ENCODE results near the gene PWWP2B. TPM values are rescaled to one million over a fixed set of nuclear protein-coding genes. Genes with fewer than 3 reads are reported as not detected.

Gene PWWP2B
- total and polyA plus RNA-seq, 2 of the 13 experiments (the other 11 are each of a cell fraction or from before 2014, with no cell fraction given): 2.3 to 4.7 TPM

DNA sequence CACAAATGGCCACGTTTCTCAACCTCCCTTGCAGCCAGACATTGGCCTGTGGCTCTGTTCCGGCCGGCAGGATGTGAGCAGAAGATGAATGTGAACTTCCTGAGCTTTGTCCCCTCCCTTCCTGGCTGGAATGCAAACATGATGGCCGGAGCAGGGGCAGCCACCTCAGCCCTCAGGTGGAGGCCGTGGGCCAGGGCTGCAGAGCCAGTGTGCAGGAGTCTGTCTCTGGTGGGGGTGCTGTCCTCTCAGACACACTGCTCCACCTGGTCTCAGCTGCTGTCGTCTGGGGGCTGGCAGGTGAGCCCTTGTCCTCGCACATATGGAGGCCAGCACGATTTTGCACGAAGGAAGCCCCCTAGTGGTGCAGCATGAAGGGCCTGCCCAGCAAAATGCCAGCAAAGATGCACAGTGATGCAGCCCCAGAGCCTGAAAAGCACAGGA, 25.3 kb upstream of the PWWP2B start (continued):
- TF ChIP-seq, protein P1, sequence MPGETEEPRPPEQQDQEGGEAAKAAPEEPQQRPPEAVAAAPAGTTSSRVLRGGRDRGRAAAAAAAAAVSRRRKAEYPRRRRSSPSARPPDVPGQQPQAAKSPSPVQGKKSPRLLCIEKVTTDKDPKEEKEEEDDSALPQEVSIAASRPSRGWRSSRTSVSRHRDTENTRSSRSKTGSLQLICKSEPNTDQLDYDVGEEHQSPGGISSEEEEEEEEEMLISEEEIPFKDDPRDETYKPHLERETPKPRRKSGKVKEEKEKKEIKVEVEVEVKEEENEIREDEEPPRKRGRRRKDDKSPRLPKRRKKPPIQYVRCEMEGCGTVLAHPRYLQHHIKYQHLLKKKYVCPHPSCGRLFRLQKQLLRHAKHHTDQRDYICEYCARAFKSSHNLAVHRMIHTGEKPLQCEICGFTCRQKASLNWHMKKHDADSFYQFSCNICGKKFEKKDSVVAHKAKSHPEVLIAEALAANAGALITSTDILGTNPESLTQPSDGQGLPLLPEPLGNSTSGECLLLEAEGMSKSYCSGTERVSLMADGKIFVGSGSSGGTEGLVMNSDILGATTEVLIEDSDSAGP (CRISPR knock-in tag; IDR thresholded peaks at IDR 0.05; ENCODE audit: borderline replicate concordance): peak; percentile 58; the same call in 1 of the 2 replicates
- no peak for TF ChIP-seq SMYD3 (CRISPR knock-in tag; IDR thresholded peaks at IDR 0.05)
- TF ChIP-seq ZSCAN22 (CRISPR knock-in tag; IDR thresholded peaks at IDR 0.05): no peak
- TF ChIP-seq HMG20A (CRISPR knock-in tag; IDR thresholded peaks at IDR 0.05; ENCODE audit: borderline replicate concordance): no peak
- TF ChIP-seq GTF3A (CRISPR knock-in tag; conservative IDR thresholded peaks at IDR 0.05): no peak
- TF ChIP-seq ZMYM3 (CRISPR knock-in tag; IDR thresholded peaks at IDR 0.05): peak; percentile 97
- no peak for TF ChIP-seq SPEN (CRISPR knock-in tag; IDR thresholded peaks at IDR 0.05; ENCODE audit: low read depth)
- TF ChIP-seq SNAPC5 (CRISPR knock-in tag; IDR thresholded peaks at IDR 0.05; ENCODE audit: borderline replicate concordance): no peak
- peak; percentile 50 for TF ChIP-seq PTBP1 (IDR thresholded peaks at IDR 0.05; ENCODE audit: low read depth, low read length, poor library complexity, severe bottlenecking)
- no peak for TF ChIP-seq ZNF782 (CRISPR knock-in tag; IDR thresholded peaks at IDR 0.05; ENCODE audit: borderline replicate concordance)
- peak; percentile 24; the same call in 1 of the 2 replicates for TF ChIP-seq GABPB1 (CRISPR knock-in tag; IDR thresholded peaks at IDR 0.05)
- no peak for TF ChIP-seq KDM4B (CRISPR knock-in tag; IDR thresholded peaks at IDR 0.05)
- TF ChIP-seq HDAC2 (CRISPR knock-in tag; IDR thresholded peaks at IDR 0.05): peak; percentile 58; the same call in 1 of the 2 replicates
- no peak for TF ChIP-seq CSRNP2 (CRISPR knock-in tag; conservative IDR thresholded peaks at IDR 0.05; ENCODE audit: low read depth)
- TF ChIP-seq SRSF1 (optimal IDR thresholded peaks at IDR 0.05; ENCODE audit: low read depth, low read length): no peak
- TF ChIP-seq, protein P2, sequence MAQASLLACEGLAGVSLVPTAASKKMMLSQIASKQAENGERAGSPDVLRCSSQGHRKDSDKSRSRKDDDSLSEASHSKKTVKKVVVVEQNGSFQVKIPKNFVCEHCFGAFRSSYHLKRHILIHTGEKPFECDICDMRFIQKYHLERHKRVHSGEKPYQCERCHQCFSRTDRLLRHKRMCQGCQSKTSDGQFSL (CRISPR knock-in tag; IDR thresholded peaks at IDR 0.05): no peak
- TF ChIP-seq ZFYVE20 (CRISPR knock-in tag; IDR thresholded peaks at IDR 0.05; ENCODE audit: borderline replicate concordance, low read depth): no peak
- TF ChIP-seq, protein P3, sequence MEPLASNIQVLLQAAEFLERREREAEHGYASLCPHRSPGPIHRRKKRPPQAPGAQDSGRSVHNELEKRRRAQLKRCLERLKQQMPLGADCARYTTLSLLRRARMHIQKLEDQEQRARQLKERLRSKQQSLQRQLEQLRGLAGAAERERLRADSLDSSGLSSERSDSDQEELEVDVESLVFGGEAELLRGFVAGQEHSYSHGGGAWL (CRISPR knock-in tag; IDR thresholded peaks at IDR 0.05): 0 out of 2 replicates have a peak, but pooled peaks have one; percentile 40
- TF ChIP-seq ZBTB7B (CRISPR knock-in tag; IDR thresholded peaks at IDR 0.05): no peak
- TF ChIP-seq ZNF331 (CRISPR knock-in tag; IDR thresholded peaks at IDR 0.05): peak; percentile 30; the same call in 1 of the 2 replicates
- no peak for TF ChIP-seq ZNF124 (CRISPR knock-in tag; IDR thresholded peaks at IDR 0.05)
- no peak for TF ChIP-seq ZNF251 (CRISPR knock-in tag; IDR thresholded peaks at IDR 0.05)
- TF ChIP-seq MLLT10 (CRISPR knock-in tag; IDR thresholded peaks at IDR 0.05): no peak
- no peak for TF ChIP-seq EEA1 (CRISPR knock-in tag; IDR thresholded peaks at IDR 0.05; ENCODE audit: borderline replicate concordance)
- TF ChIP-seq XRCC5 (optimal IDR thresholded peaks at IDR 0.05; ENCODE audit: low read length): peak; percentile 35
